GM12892 (cell line): ENCODE data around the gene SENP6.

Experiments
- POLR2A ChIP-seq: IDR thresholded peaks from 2 replicates; pipeline ENCODE4 v1.6.1; 2011; ENCODE audit warnings: low read depth, low read length, control low read depth
- POLR2AphosphoS5 ChIP-seq: IDR thresholded peaks from 2 replicates; pipeline ENCODE4 v1.6.1; 2011; ENCODE audit warnings: low read depth, low read length, control low read depth
- TAF1 ChIP-seq: IDR thresholded peaks from 2 replicates; pipeline ENCODE4 v1.6.1; 2011; ENCODE audit warnings: low read depth, mild to moderate bottlenecking, control low read depth, low read length, borderline replicate concordance

- TF ChIP-seq POLR2A (no peak), POLR2AphosphoS5 (no peak), TAF1 (no peak)
Observed at GRCh38 chr6:75723382-75723781, 121.7 kb downstream of the SENP6 start.
